ENCODE results near the gene PSD2.

PSD2 gene

DNA sequence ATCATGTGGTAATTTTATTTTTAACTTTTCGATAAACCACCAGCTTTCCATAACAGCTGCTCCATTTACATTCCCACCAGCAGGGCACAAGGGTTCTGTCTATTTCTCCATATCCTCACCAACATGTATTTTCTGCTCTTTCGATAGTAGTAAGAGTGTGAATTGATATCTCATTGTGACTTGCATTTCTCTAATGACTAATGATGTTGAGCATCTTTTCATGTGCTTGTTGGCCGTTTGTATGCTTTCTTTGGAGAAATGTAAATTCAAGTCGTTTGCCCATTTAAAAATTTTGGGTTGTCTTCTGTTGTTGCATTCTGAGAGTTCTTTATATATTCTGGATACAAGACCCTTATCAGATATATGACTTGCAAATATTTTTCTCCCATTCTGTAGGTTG, 45.9 kb downstream of the PSD2 start:
- H3K4me1 ChIP-seq (ENCODE audit: insufficient read depth, insufficient read length), result no peaks in the 10 kb centered on the region
- H3K9me3 ChIP-seq (ENCODE audit: insufficient read depth, low read length), result no peaks in the 10 kb centered on the region
- no peaks in the 10 kb centered on the region for H3K36me3 ChIP-seq (ENCODE audit: insufficient read depth, insufficient read length, low read length)
- no peak overlapping the region for H3K4me3 ChIP-seq (ENCODE audit: insufficient read length, low read depth)
- H3K27me3 ChIP-seq (ENCODE audit: insufficient read depth, insufficient read length), result peaks cover 20% of the 10 kb centered on the region
- no peak for TF ChIP-seq YY1 (IDR thresholded peaks at IDR 0.05; ENCODE audit: insufficient read depth, insufficient read length)
- no peak for TF ChIP-seq SUZ12 (IDR thresholded peaks at IDR 0.05; ENCODE audit: extremely low read depth, insufficient read depth, insufficient read length)
- TF ChIP-seq ZNF274 (IDR thresholded peaks at IDR 0.05; ENCODE audit: low read depth, low read length), result no peak
- no peak overlapping the region for H3K9ac ChIP-seq (ENCODE audit: insufficient read length, low read depth)
- no peak for DNase-seq (ENCODE audit: low read depth, low spot score)

- H3K9ac ChIP-seq (ENCODE audit: insufficient read length, low read depth), result no peak overlapping the region
- no peak overlapping the region for H3K4me3 ChIP-seq (ENCODE audit: insufficient read length, low read depth)
- no peaks in the 10 kb centered on the region for H3K9me3 ChIP-seq (ENCODE audit: insufficient read depth, low read length)
- H3K36me3 ChIP-seq (ENCODE audit: insufficient read depth, insufficient read length, low read length), result no peaks in the 10 kb centered on the region
- H3K27me3 ChIP-seq (ENCODE audit: insufficient read depth, insufficient read length), result peaks cover 27% of the 10 kb centered on the region
- DNase-seq (ENCODE audit: low read depth, low spot score), result no peak
- no peaks in the 10 kb centered on the region for H3K4me1 ChIP-seq (ENCODE audit: insufficient read depth, insufficient read length)
- TF ChIP-seq YY1 (IDR thresholded peaks at IDR 0.05; ENCODE audit: insufficient read depth, insufficient read length) (no peak), ZNF274 (IDR thresholded peaks at IDR 0.05; ENCODE audit: low read depth, low read length) (no peak), SUZ12 (IDR thresholded peaks at IDR 0.05; ENCODE audit: extremely low read depth, insufficient read depth, insufficient read length) (no peak)
These were observed 46.7 kb downstream of the PSD2 start for GRCh38 chr5:139842321-139842720.

DNA sequence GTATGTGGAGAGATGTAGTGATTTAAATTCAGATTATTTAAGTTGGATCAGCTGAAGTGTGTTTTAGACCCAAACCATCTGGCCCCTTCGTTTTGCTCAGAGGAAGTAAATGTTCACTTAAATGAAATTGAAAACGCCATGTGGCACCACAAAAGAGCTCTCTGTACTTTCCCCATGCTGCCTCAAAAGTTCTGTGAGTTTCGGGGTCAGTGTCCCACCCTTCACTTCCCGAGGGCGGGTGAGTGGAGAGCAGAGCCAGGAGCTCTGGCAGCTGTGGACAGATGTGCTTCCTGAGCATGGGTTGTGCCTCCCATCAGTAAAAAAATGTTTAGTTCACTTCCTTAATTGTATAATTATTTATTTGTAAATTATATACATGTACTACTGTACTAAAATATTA, 48.4 kb downstream of the PSD2 start:
- DNase-seq (ENCODE audit: low read depth, low spot score), result no peak
- H3K4me1 ChIP-seq (ENCODE audit: insufficient read depth, insufficient read length), result no peaks in the 10 kb centered on the region
- H3K9ac ChIP-seq (ENCODE audit: insufficient read length, low read depth), result no peak overlapping the region
- H3K9me3 ChIP-seq (ENCODE audit: insufficient read depth, low read length), result no peaks in the 10 kb centered on the region
- no peak overlapping the region for H3K4me3 ChIP-seq (ENCODE audit: insufficient read length, low read depth)
- TF ChIP-seq SUZ12 (IDR thresholded peaks at IDR 0.05; ENCODE audit: extremely low read depth, insufficient read depth, insufficient read length) (no peak), YY1 (IDR thresholded peaks at IDR 0.05; ENCODE audit: insufficient read depth, insufficient read length) (no peak)
- H3K27me3 ChIP-seq (ENCODE audit: insufficient read depth, insufficient read length), result peaks cover 30% of the 10 kb centered on the region
- H3K36me3 ChIP-seq (ENCODE audit: insufficient read depth, insufficient read length, low read length), result no peaks in the 10 kb centered on the region

DNA sequence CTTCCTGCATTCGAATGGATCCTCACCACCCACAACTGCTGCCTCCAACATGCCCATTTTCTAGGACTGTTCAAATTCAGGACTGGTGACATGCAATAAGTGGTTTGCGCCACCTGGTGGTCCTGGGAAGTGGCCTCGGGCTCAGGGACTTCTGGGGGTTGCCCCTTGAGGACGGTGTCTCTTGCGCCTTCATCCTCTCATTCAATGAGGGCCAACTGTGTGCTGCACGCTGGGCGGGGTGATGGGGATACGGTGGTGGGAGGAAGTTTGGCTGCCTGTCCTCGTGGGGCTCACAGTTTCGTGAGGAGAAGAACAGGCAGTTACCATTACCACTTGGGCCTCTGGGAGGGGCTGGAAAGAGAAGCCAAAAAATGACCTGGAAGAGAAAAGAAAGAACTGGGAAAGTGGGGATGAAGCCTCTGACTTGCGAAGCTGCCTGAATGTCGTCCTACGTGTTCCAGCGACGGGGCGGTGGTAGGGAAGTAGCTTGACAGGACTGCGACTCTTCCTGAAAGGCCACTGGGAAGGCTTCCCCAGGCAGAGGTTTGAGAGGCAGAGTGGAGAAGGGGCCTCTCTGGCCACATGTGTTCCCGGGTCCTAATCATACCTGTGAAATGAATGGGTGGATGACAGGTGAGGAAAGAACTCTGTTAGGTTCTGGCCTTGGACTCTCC, 49.0 kb downstream of the PSD2 start:
- Histone ChIP-seq H3K9ac (ENCODE audit: insufficient read length, low read depth) (no peak overlapping the region), H3K36me3 (ENCODE audit: insufficient read depth, insufficient read length, low read length) (no peaks in the 10 kb centered on the region), H3K4me3 (ENCODE audit: insufficient read length, low read depth) (no peak overlapping the region), H3K9me3 (ENCODE audit: insufficient read depth, low read length) (no peaks in the 10 kb centered on the region), H3K27me3 (ENCODE audit: insufficient read depth, insufficient read length) (peaks cover 36% of the 10 kb centered on the region), H3K4me1 (ENCODE audit: insufficient read depth, insufficient read length) (no peaks in the 10 kb centered on the region)
- peak; percentile 51 for DNase-seq (ENCODE audit: low read depth, low spot score)
- TF ChIP-seq YY1 (IDR thresholded peaks at IDR 0.05; ENCODE audit: insufficient read depth, insufficient read length) (no peak), SUZ12 (IDR thresholded peaks at IDR 0.05; ENCODE audit: extremely low read depth, insufficient read depth, insufficient read length) (no peak)

DNA sequence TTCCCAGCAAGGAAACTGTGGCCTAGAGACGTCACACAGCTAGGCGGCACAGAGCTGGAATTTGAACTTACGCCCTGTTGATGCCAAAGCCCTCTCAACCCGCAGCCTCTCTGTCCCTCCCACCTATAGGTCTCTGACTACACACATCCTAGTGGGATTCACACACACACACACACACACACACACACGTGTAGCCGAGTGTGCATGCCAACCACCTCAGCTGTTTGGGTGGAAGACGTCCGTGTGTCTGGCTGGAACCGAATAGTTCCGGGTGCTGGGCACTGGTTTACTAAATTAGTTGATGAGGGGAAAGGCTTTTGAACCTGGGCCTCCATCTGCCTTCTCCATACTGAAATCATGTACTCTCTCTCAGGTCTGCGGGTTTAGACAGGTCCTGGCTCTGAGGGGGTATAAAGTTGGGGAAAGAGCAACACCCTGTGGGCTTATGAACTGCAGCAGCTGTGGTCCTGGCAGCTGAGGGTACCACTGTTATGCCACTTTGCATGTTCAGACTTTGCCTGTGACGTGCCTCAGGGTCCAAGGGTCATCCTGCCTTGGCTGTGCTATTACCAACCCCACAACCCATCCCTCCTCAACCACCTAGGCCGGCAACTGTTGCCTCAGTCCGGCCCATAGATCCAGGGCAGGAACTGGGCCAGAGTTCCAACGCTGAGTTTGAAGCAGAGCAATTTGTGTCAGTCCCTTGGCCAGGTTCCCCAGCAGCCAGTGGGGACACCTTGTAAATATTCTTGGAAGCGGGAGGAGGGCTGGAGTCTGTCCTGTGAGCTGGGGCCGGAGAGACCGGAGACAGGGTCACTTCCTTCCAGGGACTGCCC, 50.5 kb downstream of the PSD2 start:
- TF ChIP-seq YY1 (IDR thresholded peaks at IDR 0.05; ENCODE audit: insufficient read depth, insufficient read length) (no peak), SUZ12 (IDR thresholded peaks at IDR 0.05; ENCODE audit: extremely low read depth, insufficient read depth, insufficient read length) (no peak), ZNF274 (IDR thresholded peaks at IDR 0.05; ENCODE audit: low read depth, low read length) (no peak)
- H3K36me3 ChIP-seq (ENCODE audit: insufficient read depth, insufficient read length, low read length), result no peaks in the 10 kb centered on the region
- H3K4me1 ChIP-seq (ENCODE audit: insufficient read depth, insufficient read length), result no peaks in the 10 kb centered on the region
- no peak overlapping the region for H3K4me3 ChIP-seq (ENCODE audit: insufficient read length, low read depth)
- H3K27me3 ChIP-seq (ENCODE audit: insufficient read depth, insufficient read length), result peaks cover 38% of the 10 kb centered on the region
- H3K9ac ChIP-seq (ENCODE audit: insufficient read length, low read depth), result no peak overlapping the region
- no peaks in the 10 kb centered on the region for H3K9me3 ChIP-seq (ENCODE audit: insufficient read depth, low read length)
- DNase-seq (ENCODE audit: low read depth, low spot score), result no peak

DNA sequence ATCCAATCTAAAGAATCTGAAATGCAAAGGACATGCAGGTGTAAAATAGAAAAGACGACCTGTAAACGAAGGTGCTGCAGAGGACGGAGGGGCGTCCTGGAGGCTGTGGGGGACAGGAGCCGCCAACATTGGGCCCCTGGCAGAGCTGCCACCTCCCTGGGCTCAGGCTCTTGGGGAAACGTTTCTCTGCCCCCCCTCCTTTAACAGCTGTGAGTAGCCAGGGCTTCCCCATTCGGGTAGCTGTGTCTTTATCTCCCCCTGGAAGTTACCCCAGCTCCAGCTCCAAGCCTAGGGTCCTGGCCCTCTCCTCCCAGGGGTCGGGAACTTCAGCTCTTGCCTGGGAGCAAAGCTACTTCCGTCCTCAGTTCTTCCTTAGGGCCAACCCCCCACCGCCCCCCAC, 51.5 kb downstream of the PSD2 start:
- Histone ChIP-seq H3K9me3 (ENCODE audit: insufficient read depth, low read length) (no peaks in the 10 kb centered on the region), H3K9ac (ENCODE audit: insufficient read length, low read depth) (no peak overlapping the region), H3K4me3 (ENCODE audit: insufficient read length, low read depth) (no peak overlapping the region), H3K27me3 (ENCODE audit: insufficient read depth, insufficient read length) (peaks cover 38% of the 10 kb centered on the region), H3K36me3 (ENCODE audit: insufficient read depth, insufficient read length, low read length) (no peaks in the 10 kb centered on the region), H3K4me1 (ENCODE audit: insufficient read depth, insufficient read length) (no peaks in the 10 kb centered on the region)
- TF ChIP-seq YY1 (IDR thresholded peaks at IDR 0.05; ENCODE audit: insufficient read depth, insufficient read length) (no peak), SUZ12 (IDR thresholded peaks at IDR 0.05; ENCODE audit: extremely low read depth, insufficient read depth, insufficient read length) (no peak), ZNF274 (IDR thresholded peaks at IDR 0.05; ENCODE audit: low read depth, low read length) (no peak)
- no peak for DNase-seq (ENCODE audit: low read depth, low spot score)

GRCh38 chr5:139847790-139848507, 52.3 kb downstream of the PSD2 start:
- no peak for DNase-seq (ENCODE audit: low read depth, low spot score)
- H3K4me3 ChIP-seq (ENCODE audit: insufficient read length, low read depth), result peak overlapping the region; percentile 46

More at GRCh38 chr5:139847790-139848507, 52.3 kb downstream of the PSD2 start:
- TF ChIP-seq YY1 (IDR thresholded peaks at IDR 0.05; ENCODE audit: insufficient read depth, insufficient read length) (no peak), SUZ12 (IDR thresholded peaks at IDR 0.05; ENCODE audit: extremely low read depth, insufficient read depth, insufficient read length) (no peak), ZNF274 (IDR thresholded peaks at IDR 0.05; ENCODE audit: low read depth, low read length) (no peak)
- H3K9me3 ChIP-seq (ENCODE audit: insufficient read depth, low read length), result no peaks in the 10 kb centered on the region
- H3K27me3 ChIP-seq (ENCODE audit: insufficient read depth, insufficient read length), result peaks cover 38% of the 10 kb centered on the region
- H3K36me3 ChIP-seq (ENCODE audit: insufficient read depth, insufficient read length, low read length), result no peaks in the 10 kb centered on the region
- H3K4me1 ChIP-seq (ENCODE audit: insufficient read depth, insufficient read length), result no peaks in the 10 kb centered on the region
- peak overlapping the region; percentile 77 for H3K9ac ChIP-seq (ENCODE audit: insufficient read length, low read depth)

Data from NT2/D1 (cell line).